ENCODE data around the gene PRRG3. TPM values are rescaled to one million over a fixed set of nuclear protein-coding genes. Genes with fewer than 3 reads are reported as not detected.

Gene PRRG3
- total RNA-seq, 1 experiment from 2014 or later: not detected

- Histone ChIP-seq H3K27me3 (ENCODE audit: insufficient read depth, low read length) (no peaks in the 10 kb centered on the region), H3K36me3 (ENCODE audit: control insufficient read depth in 1 of 2, insufficient read depth in 2 of 2, low read length in 2 of 2) (no peaks in the 10 kb centered on the region), H3K9me2 (ENCODE audit: insufficient read depth) (no peaks in the 10 kb centered on the region), H4K20me1 (ENCODE audit: insufficient read depth) (no peaks in the 10 kb centered on the region), H3K9me3 (ENCODE audit: control insufficient read depth in 1 of 2, insufficient read depth in 1 of 2, low read depth in 1 of 2, low read length in 2 of 2) (no peaks in the 10 kb centered on the region), H3K4me2 (ENCODE audit: low read length) (no peak overlapping the region), H3K27ac (ENCODE audit: low read depth, low read length) (no peak overlapping the region), H2AFZ (ENCODE audit: low read depth, low read length, poor library complexity, severe bottlenecking) (no peak overlapping the region), H3K4me1 (ENCODE audit: control insufficient read depth in 1 of 2, insufficient read depth in 2 of 2, low read length in 2 of 2) (no peaks in the 10 kb centered on the region), H3K4me3 (replicated peaks in 1 of 2; ENCODE audit: low read depth in 1 of 2, low read length in 2 of 2) (no peak overlapping the region), H3K79me2 (ENCODE audit: insufficient read depth, low read length) (no peaks in the 10 kb centered on the region), H3K9ac (ENCODE audit: low read length) (no peak overlapping the region)
- intact Hi-C loops (cut with micrococcal nuclease): no loop called here
- ChIA-PET POLR2A (no interaction called here), RAD21 (ENCODE audit: low non-redundant PET in 1 of 2, low total read pairs in 2 of 2, uncharacterized antibody in 2 of 2, unreplicated experiment in 2 of 2) (no interaction called here), CTCF (no interaction called here)
- ATAC-seq (no peak), DNase-seq (ENCODE audit: low read depth, low spot score) (no peak)
- BruUV-seq (replicated peaks): no TSS peak
- TF ChIP-seq EGR1 (IDR thresholded peaks at IDR 0.05; ENCODE audit: low read depth) (no peak), REST (IDR thresholded peaks at IDR 0.05; ENCODE audit: low read depth) (no peak), SRF (IDR thresholded peaks at IDR 0.05; ENCODE audit: low read depth) (no peak), ZBTB33 (IDR thresholded peaks at IDR 0.05; ENCODE audit: extremely low read depth, insufficient replicate concordance, low read length) (no peak), RAD21 (IDR thresholded peaks at IDR 0.05; ENCODE audit: low read depth) (no peak), YY1 (IDR thresholded peaks at IDR 0.05; ENCODE audit: extremely low read depth, insufficient replicate concordance, low read depth, low read length) (no peak), ELF1 (IDR thresholded peaks at IDR 0.05; ENCODE audit: borderline replicate concordance, low read depth) (no peak), CBX3 (IDR thresholded peaks at IDR 0.05; ENCODE audit: low read depth) (no peak), SP1 (IDR thresholded peaks at IDR 0.05; ENCODE audit: low read depth) (no peak), EZH2 (IDR thresholded peaks at IDR 0.05) (no peak), CEBPB (IDR thresholded peaks at IDR 0.05; ENCODE audit: low read depth) (no peak)
These were observed 13.6 kb downstream of the PRRG3 start for GRCh38 chrX:151708821-151709220.
